HG02970 (cell line): Measurements from ENCODE around the gene NFIC.

Source experiments
- ATAC-seq: cut with Tn5 transposase; IDR thresholded peaks from one replicate; pipeline ENCODE4 v1.9.1; 2021; ENCODE audit warnings: mild to moderate bottlenecking, moderate library complexity, moderate number of reproducible peaks; ENCODE audit not compliant: unreplicated experiment, low FRiP score

NFIC gene

GRCh38 chr19:3462991-3463713 is 96.8 kb downstream of the NFIC start:
- no peak for ATAC-seq

GRCh38 chr19:3463714-3464586 is 97.6 kb downstream of the NFIC start:
- ATAC-seq = no peak

- no peak for ATAC-seq
These were observed 98.3 kb downstream of the NFIC start for GRCh38 chr19:3464587-3465235.

GRCh38 chr19:3465552-3465951 is 99.2 kb downstream of the NFIC start:
- no peak for ATAC-seq

- no peak for ATAC-seq
These were observed 100.3 kb downstream of the NFIC start for GRCh38 chr19:3466635-3467034.

- no peak for ATAC-seq
These were observed 101.2 kb downstream of the NFIC start for GRCh38 chr19:3467437-3468198.

- ATAC-seq = no peak
These were observed 101.8 kb downstream of the NFIC start for GRCh38 chr19:3468211-3468610.

- no peak for ATAC-seq
These were observed 103.5 kb downstream of the NFIC start for GRCh38 chr19:3469638-3470499.

- no peak for ATAC-seq
These were observed 104.2 kb downstream of the NFIC start for GRCh38 chr19:3470500-3471128.

GRCh38 chr19:3471954-3472655 is 105.7 kb downstream of the NFIC start:
- no peak for ATAC-seq

- no peak for ATAC-seq
These were observed 107.6 kb downstream of the NFIC start for GRCh38 chr19:3474010-3474409.

GRCh38 chr19:3474614-3475013 is 108.2 kb downstream of the NFIC start:
- ATAC-seq = no peak

GRCh38 chr19:3475449-3475848 is 109.1 kb downstream of the NFIC start:
- no peak for ATAC-seq

GRCh38 chr19:3476830-3477229 is 110.4 kb downstream of the NFIC start:
- ATAC-seq = no peak

- no peak for ATAC-seq
These were observed 111.1 kb downstream of the NFIC start for GRCh38 chr19:3477506-3477905.

- no peak for ATAC-seq
These were observed 111.6 kb downstream of the NFIC start for GRCh38 chr19:3477951-3478350.

GRCh38 chr19:3478409-3479176 is 112.2 kb downstream of the NFIC start:
- ATAC-seq = no peak
